ENCODE measurements around the gene LGALS16. TPM values are rescaled to one million over a fixed set of nuclear protein-coding genes. Genes with fewer than 3 reads are reported as not detected.
"Not testable (repeated sequence)": the region's sequence is repeated elsewhere in the genome, so short reads cannot be mapped to it uniquely, and the experiment has no call there.

The LGALS16 gene
- total and polyA plus RNA-seq, 2 experiments from 2014 or later = not detected

GRCh38 chr19:39684267-39684666 lies 28.6 kb downstream of the LGALS16 start:
- H3K27ac ChIP-seq = no peak overlapping the region
- no peaks in the 10 kb centered on the region for H3K36me3 ChIP-seq
- DNase-seq (ENCODE audit: low read depth in 1 of 2, low spot score in 1 of 2) = no peak
- H3K4me3 ChIP-seq = no peak overlapping the region
- no peaks in the 10 kb centered on the region for H3K27me3 ChIP-seq
- H3K4me1 ChIP-seq (ENCODE audit: low read depth) = no peaks in the 10 kb centered on the region
- no peaks in the 10 kb centered on the region for H3K9me3 ChIP-seq (ENCODE audit: low read depth)
- no peak for TF ChIP-seq CTCF (IDR thresholded peaks at IDR 0.05; ENCODE audit: low read depth, low read length)

DNA sequence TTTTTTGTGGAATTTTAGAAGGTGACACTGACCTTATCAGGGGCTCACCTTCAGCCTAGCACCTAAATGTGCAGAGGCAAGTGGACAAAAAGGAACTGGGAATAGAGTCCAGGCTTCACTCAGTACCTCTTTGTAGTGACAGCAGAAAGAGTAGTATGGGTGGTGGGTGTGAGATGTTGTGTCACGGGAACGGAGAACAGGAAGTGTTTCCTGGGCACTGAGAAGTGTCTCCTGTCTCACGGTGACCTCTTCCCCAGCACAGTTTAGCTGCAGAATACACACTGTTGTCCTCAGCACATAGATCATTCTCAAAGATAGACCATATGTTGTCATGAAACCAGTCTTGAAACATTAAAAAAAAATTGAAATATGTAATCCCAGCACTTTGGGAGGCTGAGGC lies 31.0 kb downstream of the LGALS16 start:
- Histone ChIP-seq H3K27me3 (no peaks in the 10 kb centered on the region), H3K4me3 (no peak overlapping the region), H3K9me3 (ENCODE audit: low read depth) (no peaks in the 10 kb centered on the region), H3K27ac (no peak overlapping the region), H3K4me1 (ENCODE audit: low read depth) (no peaks in the 10 kb centered on the region), H3K36me3 (no peaks in the 10 kb centered on the region)
- no peak for DNase-seq (ENCODE audit: low read depth in 1 of 2, low spot score in 1 of 2)
- TF ChIP-seq CTCF (IDR thresholded peaks at IDR 0.05; ENCODE audit: low read depth, low read length) = no peak

GRCh38 chr19:39688637-39689036 lies 32.9 kb downstream of the LGALS16 start:
- not testable (repeated sequence) for H3K36me3 ChIP-seq; H3K27ac ChIP-seq; H3K27me3 ChIP-seq; H3K9me3 ChIP-seq (ENCODE audit: low read depth); DNase-seq (ENCODE audit: low read depth in 1 of 2, low spot score in 1 of 2); H3K4me1 ChIP-seq (ENCODE audit: low read depth); H3K4me3 ChIP-seq

GRCh38 chr19:39692166-39692565 lies 36.5 kb downstream of the LGALS16 start:
- TF ChIP-seq CTCF (IDR thresholded peaks at IDR 0.05; ENCODE audit: low read depth, low read length) = no peak

GRCh38 chr19:39692822-39693221 lies 37.1 kb downstream of the LGALS16 start:
- H3K36me3 ChIP-seq = no peaks in the 10 kb centered on the region
- no peaks in the 10 kb centered on the region for H3K27me3 ChIP-seq
- no peak for TF ChIP-seq CTCF (IDR thresholded peaks at IDR 0.05; ENCODE audit: low read depth, low read length)
- DNase-seq (ENCODE audit: low read depth in 1 of 2, low spot score in 1 of 2) = no peak
- no peaks in the 10 kb centered on the region for H3K9me3 ChIP-seq (ENCODE audit: low read depth)
- H3K4me3 ChIP-seq = no peak overlapping the region
- no peak overlapping the region for H3K27ac ChIP-seq
- no peaks in the 10 kb centered on the region for H3K4me1 ChIP-seq (ENCODE audit: low read depth)

More at GRCh38 chr19:39692166-39692565, 36.5 kb downstream of the LGALS16 start:
- H3K4me3 ChIP-seq = no peak overlapping the region
- no peak overlapping the region for H3K27ac ChIP-seq
- H3K4me1 ChIP-seq (ENCODE audit: low read depth) = no peaks in the 10 kb centered on the region
- DNase-seq (ENCODE audit: low read depth in 1 of 2, low spot score in 1 of 2) = no peak
- H3K27me3 ChIP-seq = no peaks in the 10 kb centered on the region
- no peaks in the 10 kb centered on the region for H3K36me3 ChIP-seq
- no peaks in the 10 kb centered on the region for H3K9me3 ChIP-seq (ENCODE audit: low read depth)

DNA sequence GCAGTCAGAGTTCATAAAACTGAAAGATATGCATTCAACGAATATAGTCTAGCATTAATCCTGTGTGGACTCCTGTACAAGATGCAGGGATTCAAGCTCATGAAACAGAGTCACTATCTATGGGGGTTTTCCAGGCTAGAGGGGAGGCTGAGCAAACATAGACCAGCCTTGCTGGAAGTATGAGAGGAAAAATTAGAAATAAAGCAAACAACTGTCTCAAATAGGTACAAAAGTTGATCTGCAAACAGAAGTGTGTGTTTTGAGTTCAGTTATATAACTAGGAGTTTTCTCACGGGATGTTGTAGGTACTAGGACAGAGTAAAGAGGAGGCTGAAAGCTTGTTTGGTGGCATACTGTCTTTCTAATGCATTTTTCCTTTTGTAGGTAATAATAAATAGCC lies 40.0 kb downstream of the LGALS16 start:
- no peak for DNase-seq (ENCODE audit: low read depth in 1 of 2, low spot score in 1 of 2)
- H3K36me3 ChIP-seq = no peaks in the 10 kb centered on the region
- no peaks in the 10 kb centered on the region for H3K9me3 ChIP-seq (ENCODE audit: low read depth)
- H3K27ac ChIP-seq = no peak overlapping the region
- TF ChIP-seq CTCF (IDR thresholded peaks at IDR 0.05; ENCODE audit: low read depth, low read length) = no peak
- no peaks in the 10 kb centered on the region for H3K4me1 ChIP-seq (ENCODE audit: low read depth)
- no peak overlapping the region for H3K4me3 ChIP-seq
- no peaks in the 10 kb centered on the region for H3K27me3 ChIP-seq

All from cardiac muscle cell (in vitro differentiated cells and primary cell).